Esophagus muscularis mucosa (tissue), 3 donors: Measurements from ENCODE around the gene ADCY9.

ENCODE experiments used
- POLR2A ChIP-seq: fragments of 450-650 bp; IDR thresholded peaks from one replicate; pipeline ENCODE4 v1.6.1; 2017; ENCODE audit warnings: antibody characterized with exemption, moderate library complexity, mild to moderate bottlenecking, low read depth
- TF ChIP-seq, protein P1 (sequence below), 3 experiments: fragments of 200-600 bp in 2 of 3; fragments of 450-650 bp in 1 of 3; sonication (generic) in 2 of 3; IDR thresholded peaks; one replicate each; pipeline ENCODE4 v1.5.1; 2017 to 2019; ENCODE audit warnings: antibody characterized with exemption in 3 of 3, mild to moderate bottlenecking in 2 of 3, moderate library complexity in 1 of 3

DNA sequence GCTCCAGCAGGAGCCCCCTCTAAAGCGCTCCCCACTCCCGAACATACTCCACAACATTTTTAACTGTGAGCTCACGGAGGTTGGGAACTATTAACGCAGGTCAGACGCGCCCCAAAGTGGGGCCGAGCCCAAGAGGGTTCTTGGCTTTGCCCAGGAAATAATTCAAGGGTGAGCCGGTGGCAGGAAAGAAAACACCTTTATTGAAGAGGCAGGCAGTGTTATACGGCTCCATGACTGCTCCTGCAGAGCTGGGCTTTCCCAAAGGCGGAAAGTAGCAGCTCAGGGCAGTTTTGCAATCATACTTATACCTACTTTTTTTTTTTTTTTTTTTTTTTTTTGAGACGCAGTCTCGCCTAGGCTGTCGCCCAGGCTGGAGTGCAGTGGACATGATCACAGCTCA lies 6.2 kb downstream of the ADCY9 start:
- no peak for TF ChIP-seq POLR2A
- TF ChIP-seq, protein P1, sequence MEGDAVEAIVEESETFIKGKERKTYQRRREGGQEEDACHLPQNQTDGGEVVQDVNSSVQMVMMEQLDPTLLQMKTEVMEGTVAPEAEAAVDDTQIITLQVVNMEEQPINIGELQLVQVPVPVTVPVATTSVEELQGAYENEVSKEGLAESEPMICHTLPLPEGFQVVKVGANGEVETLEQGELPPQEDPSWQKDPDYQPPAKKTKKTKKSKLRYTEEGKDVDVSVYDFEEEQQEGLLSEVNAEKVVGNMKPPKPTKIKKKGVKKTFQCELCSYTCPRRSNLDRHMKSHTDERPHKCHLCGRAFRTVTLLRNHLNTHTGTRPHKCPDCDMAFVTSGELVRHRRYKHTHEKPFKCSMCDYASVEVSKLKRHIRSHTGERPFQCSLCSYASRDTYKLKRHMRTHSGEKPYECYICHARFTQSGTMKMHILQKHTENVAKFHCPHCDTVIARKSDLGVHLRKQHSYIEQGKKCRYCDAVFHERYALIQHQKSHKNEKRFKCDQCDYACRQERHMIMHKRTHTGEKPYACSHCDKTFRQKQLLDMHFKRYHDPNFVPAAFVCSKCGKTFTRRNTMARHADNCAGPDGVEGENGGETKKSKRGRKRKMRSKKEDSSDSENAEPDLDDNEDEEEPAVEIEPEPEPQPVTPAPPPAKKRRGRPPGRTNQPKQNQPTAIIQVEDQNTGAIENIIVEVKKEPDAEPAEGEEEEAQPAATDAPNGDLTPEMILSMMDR (IDR thresholded peaks at IDR 0.05) = no peak
